GM13977 (cell line): ENCODE results near the gene WDR48.

Experiments used
- DNase-seq: peaks from one replicate; pipeline ENCODE4 v3.0.0; 2012; ENCODE audit warnings: low spot score
- CTCF ChIP-seq: IDR thresholded peaks from 2 replicates; pipeline ENCODE4 v1.5.1; 2012; ENCODE audit warnings: mild to moderate bottlenecking, control low read depth; ENCODE audit not compliant: insufficient read depth; ENCODE audit errors: extremely low read depth, missing control alignments
- in situ Hi-C: fragments of 300-500 bp; cut with MboI; formaldehyde crosslinking; loops from one replicate; pipeline ENCODE4 v1.12.0; 2022; ENCODE audit warnings: low sequenced_read_pairs, low pct_unique_long_range_greater_than_20kb, mixed read lengths, inconsistent platforms; ENCODE audit not compliant: unreplicated experiment

The WDR48 gene

DNA sequence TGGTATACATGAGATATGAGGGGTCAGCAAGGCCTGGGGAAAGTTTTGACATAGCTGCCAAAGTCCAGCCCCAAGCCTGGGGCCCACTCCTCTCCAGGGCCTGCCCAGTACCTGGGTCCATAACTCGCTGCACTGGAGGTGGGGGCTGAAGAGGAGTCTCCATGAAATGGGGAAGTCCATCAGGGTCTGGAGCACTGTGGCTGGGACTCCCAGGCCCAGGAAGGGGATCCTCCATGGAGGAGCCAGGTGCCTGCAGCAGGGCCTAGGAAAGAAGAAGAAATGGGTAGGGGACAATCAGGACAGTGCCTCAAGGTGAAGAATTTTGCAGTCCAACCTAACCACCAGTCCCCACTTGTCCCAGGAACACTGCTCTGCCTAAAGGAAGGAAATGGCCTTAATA is 47.4 kb downstream of the WDR48 start:
- no peak for TF ChIP-seq CTCF
- in situ Hi-C loops = loop anchor here (10.0 kb wide), 1 partner anchor 176 kb away; no protein-coding TSS in a partner anchor
- no peak for DNase-seq

- DNase-seq = no peak
- in situ Hi-C loops = loop anchor here (10.0 kb wide), 1 partner anchor 175 kb away; no protein-coding TSS in a partner anchor
- no peak for TF ChIP-seq CTCF
These were observed 48.1 kb downstream of the WDR48 start for GRCh38 chr3:39099738-39100499.

DNA sequence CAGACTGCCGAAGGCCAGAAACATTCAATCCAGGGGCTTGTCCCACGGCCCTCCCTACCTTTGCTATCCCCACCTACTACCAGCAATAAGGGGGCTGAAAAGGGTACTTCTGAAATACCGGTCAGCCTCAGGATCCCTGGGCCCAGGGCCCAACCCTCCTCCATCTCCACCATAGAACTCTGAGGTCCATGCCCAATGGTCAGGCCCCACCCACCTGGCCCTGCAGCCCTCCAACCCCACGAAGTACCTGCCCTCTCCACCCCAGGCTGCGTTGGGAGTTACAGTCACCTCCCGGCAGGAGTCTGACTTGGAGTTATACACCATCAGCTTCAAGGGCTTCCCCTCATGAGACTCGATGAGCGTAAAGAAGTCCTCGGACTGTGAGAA is 48.7 kb downstream of the WDR48 start:
- no peak for TF ChIP-seq CTCF
- DNase-seq = no peak
- in situ Hi-C loops = no loop called here

DNA sequence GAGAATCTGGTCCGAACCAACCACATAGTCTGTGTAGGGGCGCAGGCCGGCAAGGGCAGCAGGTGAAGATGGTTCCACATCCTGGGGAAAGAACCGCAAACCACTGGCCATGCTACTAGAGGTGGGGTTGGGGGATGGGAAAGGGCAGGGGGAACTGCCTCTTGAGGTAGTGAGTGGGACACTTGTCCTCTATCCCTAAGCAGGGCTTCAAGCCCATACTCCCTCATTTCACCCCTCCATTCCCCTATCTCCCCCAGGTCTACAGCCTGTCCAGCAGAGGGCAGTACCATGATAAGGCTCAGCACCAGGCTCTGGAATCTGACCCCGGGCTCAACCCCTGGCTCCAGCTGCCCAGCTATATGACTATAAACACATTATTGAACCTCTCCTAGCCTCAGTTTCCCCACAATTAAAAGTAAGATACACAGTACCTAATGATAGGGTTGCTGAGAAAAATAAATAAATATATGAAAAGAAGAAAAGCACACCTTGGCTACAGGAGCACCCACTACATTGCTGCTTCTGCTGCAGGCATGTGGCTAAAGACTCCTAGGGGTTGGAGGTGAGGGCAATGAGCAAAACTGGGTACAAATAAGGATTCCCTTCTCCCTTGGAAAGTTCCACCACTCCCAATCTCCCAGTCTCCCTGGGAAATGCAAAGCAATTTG is 49.3 kb downstream of the WDR48 start:
- DNase-seq = peak; percentile 81
- in situ Hi-C loops = no loop called here
- TF ChIP-seq CTCF = peak; percentile 87

DNA sequence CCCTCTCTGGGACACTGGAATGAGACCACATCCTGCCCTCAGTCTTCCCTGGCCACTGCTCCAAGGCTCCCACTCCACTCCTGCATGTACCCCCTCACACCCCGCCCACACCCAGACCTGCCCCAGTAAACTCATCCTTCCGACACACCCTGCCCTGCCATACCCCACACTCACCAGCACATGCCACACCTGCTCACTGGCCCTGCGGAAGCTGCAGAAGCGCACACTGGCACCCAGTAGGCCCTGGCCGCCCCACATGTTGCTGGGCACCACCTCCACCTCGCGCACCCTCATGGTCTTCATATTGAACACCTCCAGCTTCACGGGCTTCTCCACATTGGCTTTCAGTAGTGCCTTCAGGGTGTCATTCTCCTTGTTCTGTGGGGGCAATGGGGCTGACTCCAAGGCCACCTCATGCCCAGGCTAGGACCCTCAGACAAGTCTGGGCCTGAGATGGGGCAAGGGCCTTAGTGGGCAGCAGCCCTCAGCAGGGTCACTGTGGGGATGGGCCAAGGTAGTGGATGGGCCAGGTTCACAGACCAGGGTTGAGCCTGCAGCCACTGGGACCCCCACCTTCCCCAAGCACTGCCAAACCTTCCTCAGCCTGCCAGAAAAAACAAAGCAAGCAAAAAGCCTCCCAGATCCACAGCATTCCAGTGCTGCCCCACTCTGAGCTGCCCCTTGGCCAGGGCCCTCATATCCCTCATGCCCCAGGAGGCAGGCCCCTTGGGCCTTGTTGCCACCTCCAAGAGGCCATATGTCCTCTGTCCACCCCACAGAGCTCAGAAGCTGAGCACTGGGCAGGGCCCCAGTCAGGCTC is 50.9 kb downstream of the WDR48 start:
- in situ Hi-C loops = no loop called here
- no peak for DNase-seq
- no peak for TF ChIP-seq CTCF

DNA sequence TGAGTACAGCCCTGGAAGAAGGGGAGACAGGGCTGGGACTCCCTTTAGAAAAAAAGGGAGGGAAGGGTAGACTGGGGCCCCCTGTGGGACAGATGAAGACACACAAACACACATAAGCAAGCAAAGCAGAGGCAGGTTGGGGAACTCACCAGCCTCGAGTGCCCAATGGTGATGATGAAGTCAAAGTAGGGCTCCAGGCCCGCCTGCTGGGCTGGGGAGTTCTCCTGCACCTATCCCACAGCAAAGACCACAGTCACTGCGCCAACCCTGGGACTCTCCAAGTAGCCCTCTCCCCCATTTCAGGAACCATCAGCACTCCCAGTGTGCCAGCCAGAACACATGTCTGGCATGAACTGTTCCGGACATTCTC is 51.5 kb downstream of the WDR48 start:
- no peak for DNase-seq
- peak; percentile 22 for TF ChIP-seq CTCF
- in situ Hi-C loops = no loop called here
